HG03060 (cell line): Measurements from ENCODE around the gene CRP.
"Not testable (repeated sequence)": the region's sequence is repeated elsewhere in the genome, so short reads cannot be mapped to it uniquely, and the experiment has no call there.

Experiments
- ATAC-seq: cut with Tn5 transposase; IDR thresholded peaks from one replicate; pipeline ENCODE4 v1.9.1; 2021; ENCODE audit warnings: low read depth, moderate number of reproducible peaks; ENCODE audit not compliant: unreplicated experiment

Gene CRP

GRCh38 chr1:159704481-159704880, 9.9 kb downstream of the CRP start:
- ATAC-seq: no peak

DNA sequence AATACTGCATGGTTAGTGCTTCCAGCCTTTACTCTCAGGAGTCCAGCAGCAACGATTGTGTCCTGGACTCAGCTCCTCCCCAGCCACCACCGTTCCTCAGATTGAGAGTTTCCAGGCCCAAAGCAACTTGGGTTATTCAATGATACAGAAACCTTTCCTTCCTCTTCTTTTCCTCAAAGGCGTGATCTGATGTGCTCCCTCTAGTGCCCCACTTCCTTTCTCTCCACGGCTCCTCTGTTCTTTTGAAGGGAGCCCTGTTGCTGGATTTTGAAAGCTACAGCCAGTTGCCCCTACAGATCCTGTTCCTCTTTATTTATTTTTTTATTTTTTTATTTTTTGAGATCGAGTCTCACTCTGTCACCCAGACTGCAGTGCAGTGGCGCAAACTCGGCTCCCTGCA, 14.1 kb downstream of the CRP start:
- no peak for ATAC-seq

DNA sequence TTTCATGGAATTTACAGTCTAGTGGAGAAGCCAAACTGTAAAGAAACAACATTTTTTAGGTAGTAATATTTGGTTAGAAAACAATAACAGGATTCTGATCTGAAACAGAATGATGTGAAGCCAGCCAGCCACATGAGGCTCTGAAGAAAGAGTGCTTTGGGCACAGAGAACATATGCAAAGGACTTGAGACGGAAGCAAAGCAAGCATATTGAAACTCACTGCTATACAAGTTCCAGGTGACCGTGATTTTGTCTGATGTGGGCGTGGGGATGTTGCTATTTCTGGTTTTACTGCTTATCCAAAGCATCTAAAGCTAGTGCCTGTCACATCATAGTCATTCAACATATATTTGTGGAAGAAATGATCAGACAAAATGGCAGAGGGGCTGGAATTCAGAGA, 14.7 kb downstream of the CRP start:
- ATAC-seq: no peak

GRCh38 chr1:159699246-159699645, 15.1 kb downstream of the CRP start:
- ATAC-seq: no peak

DNA sequence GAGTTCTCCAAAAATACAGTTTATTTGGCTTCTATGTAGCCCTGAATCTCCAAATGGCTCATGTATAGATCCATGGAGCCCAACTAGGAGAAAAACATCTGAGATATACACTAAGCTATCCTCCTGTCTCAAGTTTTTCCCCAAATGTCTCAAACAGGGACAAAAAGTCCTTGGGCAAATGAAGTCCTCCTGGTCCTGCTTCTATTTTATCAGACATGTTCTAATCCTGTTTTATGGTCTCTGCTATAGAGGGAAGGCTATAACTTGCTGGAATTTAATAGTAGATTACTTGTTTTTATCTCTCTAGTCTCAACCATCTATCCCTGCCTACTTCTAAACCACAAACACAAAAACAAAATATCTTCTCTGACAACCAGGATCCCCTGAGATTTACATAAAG, 26.9 kb downstream of the CRP start:
- no peak for ATAC-seq

DNA sequence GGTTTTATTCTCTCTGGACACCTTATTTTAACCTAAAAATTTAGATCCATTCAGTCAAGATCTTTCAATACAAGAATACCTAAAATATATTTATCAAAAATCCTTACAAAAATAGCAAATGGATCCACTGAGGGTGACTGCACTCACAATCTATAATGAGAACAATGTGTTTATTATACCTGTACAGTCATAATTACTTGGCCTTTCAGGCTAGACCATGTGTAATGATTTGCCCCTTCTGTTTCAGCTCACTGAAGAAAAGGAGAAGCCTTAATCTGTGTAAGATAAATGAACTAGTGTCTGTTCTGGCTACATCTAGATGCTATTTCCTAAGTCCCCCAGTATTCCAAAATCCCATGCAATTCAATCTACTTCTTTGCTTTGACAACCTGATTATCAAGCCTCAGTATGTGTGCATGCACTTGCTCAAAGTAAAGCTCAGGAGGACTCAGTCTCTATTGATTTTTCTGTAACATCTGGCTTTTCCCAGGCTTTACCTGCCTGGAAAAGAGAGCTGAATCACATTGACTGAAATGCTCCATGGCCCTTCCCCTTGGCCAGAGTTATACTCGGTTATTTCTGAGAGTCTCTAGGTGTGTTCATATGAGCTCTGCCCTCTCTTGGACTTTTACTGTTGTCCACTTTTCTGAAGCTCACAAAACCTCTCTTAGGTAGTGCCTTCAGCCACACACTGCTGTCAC, 27.6 kb downstream of the CRP start:
- no peak for ATAC-seq

DNA sequence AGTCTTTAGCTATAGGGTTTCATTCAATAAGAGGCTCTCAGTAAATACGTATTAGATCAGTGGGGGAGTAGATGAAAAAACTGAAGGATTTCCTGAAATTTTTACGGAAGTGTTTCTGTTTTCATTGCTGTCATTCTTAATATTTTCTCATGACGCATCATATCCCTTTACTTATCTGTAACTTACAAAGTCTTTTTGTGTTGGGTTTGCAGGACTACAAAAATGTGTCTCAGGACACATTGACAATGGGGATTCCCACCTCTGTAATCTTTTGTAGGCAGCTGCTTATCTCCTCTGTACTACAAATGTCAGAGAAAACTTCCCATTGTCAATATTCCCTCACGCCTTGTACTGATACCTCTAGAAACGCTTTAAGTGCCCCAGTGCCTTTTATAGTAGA, 35.5 kb downstream of the CRP start:
- ATAC-seq: no peak

GRCh38 chr1:159675046-159675445, 39.3 kb downstream of the CRP start:
- ATAC-seq: no peak

DNA sequence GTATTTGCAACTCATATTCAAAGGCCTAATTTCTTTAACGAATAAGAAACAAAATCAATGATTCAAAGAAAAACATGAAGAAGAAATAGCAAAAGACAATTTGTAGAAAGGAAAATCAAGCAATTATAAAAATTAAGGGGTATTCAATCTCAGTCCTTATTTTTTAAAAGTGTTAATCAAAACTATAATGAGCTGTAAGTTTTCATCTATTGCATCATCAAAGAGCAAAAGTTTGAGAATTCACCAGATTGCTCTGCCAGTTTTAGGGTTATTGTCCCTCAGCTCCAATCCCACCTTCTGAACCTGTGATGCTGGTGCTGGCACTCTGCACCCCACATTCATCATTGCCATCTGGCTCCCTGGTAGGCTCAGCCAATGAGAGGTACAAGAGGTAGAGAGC, 42.0 kb downstream of the CRP start:
- ATAC-seq: not testable (repeated sequence)

DNA sequence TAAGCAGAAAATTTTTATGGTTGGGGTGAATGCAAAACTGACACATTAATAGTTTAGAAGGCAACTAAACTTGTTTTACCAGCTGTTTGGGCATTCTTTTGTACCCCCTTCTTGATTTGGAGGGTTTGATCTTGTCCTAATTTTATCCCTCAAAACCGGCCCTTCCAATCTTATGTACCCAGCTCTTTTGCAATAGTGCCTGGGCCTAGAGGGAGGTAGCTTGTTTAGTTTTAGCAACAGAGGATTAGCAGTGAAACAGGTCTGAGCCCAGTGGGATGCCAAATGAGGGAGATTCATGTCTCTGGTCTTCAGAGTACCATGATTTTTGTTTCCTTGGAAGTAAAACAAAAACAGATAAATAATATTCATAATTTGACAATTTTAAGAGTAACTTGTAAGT, 45.1 kb downstream of the CRP start:
- no peak for ATAC-seq

GRCh38 chr1:159668739-159669138, 45.6 kb downstream of the CRP start:
- ATAC-seq: no peak

DNA sequence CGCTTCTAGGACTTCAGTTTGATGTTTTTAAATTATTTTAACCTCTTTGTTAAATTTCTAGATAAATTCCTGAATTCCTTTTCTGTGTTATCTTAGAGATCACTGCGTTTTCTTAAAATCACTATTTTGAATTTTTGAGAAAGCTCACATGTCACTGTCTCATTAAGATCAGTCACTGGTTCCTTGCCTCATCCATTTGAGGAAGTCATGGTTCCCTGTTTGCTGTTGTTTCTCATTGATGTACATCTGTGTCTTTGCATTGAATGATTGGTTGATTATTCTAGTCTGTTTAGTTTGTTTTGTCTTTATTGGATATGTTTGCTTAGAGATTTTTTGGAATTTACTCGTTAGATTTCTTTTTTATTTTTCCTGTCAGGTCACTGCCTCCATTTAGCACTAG, 50.1 kb downstream of the CRP start:
- ATAC-seq: no peak

DNA sequence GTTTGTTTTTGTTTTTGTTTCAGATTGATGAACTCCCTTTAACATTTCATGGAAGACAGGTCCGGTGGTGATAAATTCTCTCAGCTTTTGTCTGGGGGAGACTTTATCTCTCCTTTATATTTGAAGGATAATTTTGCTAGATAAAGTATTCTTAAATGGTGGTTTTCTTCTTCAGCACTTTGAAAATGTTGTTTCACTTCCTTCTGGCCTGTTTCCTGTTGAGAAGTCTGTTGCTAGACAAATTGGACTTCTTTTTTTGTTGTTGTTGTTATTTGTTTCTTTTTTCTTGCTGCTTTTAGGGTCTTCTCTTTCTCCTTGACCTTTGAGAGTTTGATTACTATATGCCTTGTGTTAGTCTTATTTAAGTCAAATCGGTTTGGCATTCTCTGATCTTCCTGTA, 50.8 kb downstream of the CRP start:
- ATAC-seq: no peak
